Fibroblast of gingiva (primary cell): Measurements from ENCODE around the gene TICRR.
"Not testable (repeated sequence)": the region's sequence is repeated elsewhere in the genome, so short reads cannot be mapped to it uniquely, and the experiment has no call there.

Experiments used
- DNase-seq: peaks from one replicate; pipeline ENCODE4 v3.0.0-alpha.2; 2011; ENCODE audit warnings: low read depth

The TICRR gene

GRCh38 chr15:89569090-89569745 is 6.1 kb upstream of the TICRR start:
- no peak for DNase-seq

- DNase-seq = no peak
Observed at GRCh38 chr15:89575656-89576416, 567 bp downstream of the TICRR start.

GRCh38 chr15:89576417-89576773 is 1.1 kb downstream of the TICRR start:
- peak; percentile 17 for DNase-seq

- no peak for DNase-seq
Observed at GRCh38 chr15:89577776-89578115, 2.5 kb downstream of the TICRR start.

GRCh38 chr15:89578146-89578545 is 2.9 kb downstream of the TICRR start:
- peak; percentile 9 for DNase-seq

- not testable (repeated sequence) for DNase-seq
Observed at GRCh38 chr15:89580747-89581146, 5.5 kb downstream of the TICRR start.

- DNase-seq = no peak
Observed at GRCh38 chr15:89586651-89587050, 11.4 kb downstream of the TICRR start.

- DNase-seq = no peak
Observed at GRCh38 chr15:89587955-89588354, 12.7 kb downstream of the TICRR start.

GRCh38 chr15:89591834-89592233 is 16.6 kb downstream of the TICRR start:
- DNase-seq = no peak

- DNase-seq = no peak
Observed at GRCh38 chr15:89593018-89593417, 17.7 kb downstream of the TICRR start.

GRCh38 chr15:89599021-89599420 is 23.8 kb downstream of the TICRR start:
- no peak for DNase-seq

- no peak for DNase-seq
Observed at GRCh38 chr15:89611317-89611716, 36.0 kb downstream of the TICRR start.

- no peak for DNase-seq
Observed at GRCh38 chr15:89613031-89613430, 37.8 kb downstream of the TICRR start.

- no peak for DNase-seq
Observed at GRCh38 chr15:89614164-89614563, 38.9 kb downstream of the TICRR start.

GRCh38 chr15:89615135-89615534 is 39.9 kb downstream of the TICRR start:
- no peak for DNase-seq

GRCh38 chr15:89616228-89616627 is 41.0 kb downstream of the TICRR start:
- DNase-seq = no peak

GRCh38 chr15:89621547-89621946 is 46.3 kb downstream of the TICRR start:
- no peak for DNase-seq

- DNase-seq = no peak
Observed at GRCh38 chr15:89623165-89623564, 47.9 kb downstream of the TICRR start.

GRCh38 chr15:89625716-89626115 is 50.4 kb downstream of the TICRR start:
- DNase-seq = no peak

GRCh38 chr15:89627256-89627970 is 52.1 kb downstream of the TICRR start:
- no peak for DNase-seq

- no peak for DNase-seq
Observed at GRCh38 chr15:89628301-89628700, 53.0 kb downstream of the TICRR start.

GRCh38 chr15:89628806-89629715 is 53.8 kb downstream of the TICRR start:
- no peak for DNase-seq
